Measurements from ENCODE around the gene PALD1. TPM values are rescaled to one million over a fixed set of nuclear protein-coding genes. Genes with fewer than 3 reads are reported as not detected.

The PALD1 gene
- polyA plus RNA-seq, 2 of the 4 experiments (the other 2 are of a cell fraction), result 3.6 to 5.5 TPM

DNA sequence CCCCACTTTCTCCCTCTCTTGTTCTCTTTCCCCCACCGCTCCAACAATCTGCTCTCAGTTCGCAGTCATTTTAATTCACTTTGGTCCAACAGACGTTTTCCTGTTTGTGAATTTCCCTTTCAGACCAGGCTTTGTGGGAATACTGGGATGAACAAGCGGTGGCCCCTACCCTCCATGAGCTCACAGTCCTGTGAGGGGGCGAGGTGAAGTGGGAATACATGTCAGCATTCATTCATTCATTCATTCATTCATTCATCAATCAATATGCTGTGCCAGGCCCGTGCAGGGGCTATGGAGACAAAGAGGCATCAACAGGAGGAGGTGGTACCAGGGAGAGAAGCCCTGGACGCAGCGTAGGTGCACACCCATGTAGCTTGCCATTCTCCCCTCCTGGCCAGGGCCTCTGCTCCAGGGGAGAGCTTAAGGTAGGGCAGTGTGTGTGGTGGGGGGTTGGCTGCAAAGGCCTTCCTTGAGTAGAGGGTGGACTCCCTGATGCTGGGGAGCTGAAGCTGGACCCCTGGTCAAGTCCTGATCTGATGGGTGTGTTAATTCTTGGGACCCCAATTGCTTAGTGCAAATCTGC lies 107.9 kb downstream of the PALD1 start:
- 48% methylated on average over 8 of the region's 8 CpGs for WGBS (ENCODE audit: missing lambda C conversion rate)
- no peak overlapping the region for H3K4me3 ChIP-seq
- ChIA-PET CTCF (interaction anchor here (0.7 to 1.9 kb wide), 4 partner anchors 11 to 115 kb away, joined by 3 to 5 read pairs (median 3); no protein-coding TSS in a partner anchor), POLR2A (no interaction called here)
- DNase-seq (ENCODE audit: low read depth in 1 of 2, low spot score in 1 of 2) (no peak), ATAC-seq (no peak), FAIRE-seq (no peak)
- H3K27ac ChIP-seq, result no peak overlapping the region
- H3K9me3 ChIP-seq, result no peaks in the 10 kb centered on the region
- H3K4me1 ChIP-seq, result no peaks in the 10 kb centered on the region
- TF ChIP-seq KDM5A (IDR thresholded peaks at IDR 0.05) (no peak), MYC (IDR thresholded peaks at IDR 0.05; ENCODE audit: borderline replicate concordance, low read length) (no peak), TFCP2L1 (CRISPR knock-in tag; IDR thresholded peaks at IDR 0.05) (no peak), GATA3 (IDR thresholded peaks at IDR 0.05; ENCODE audit: borderline replicate concordance) (no peak), SMC3 (IDR thresholded peaks at IDR 0.05) (no peak), CHD2 (IDR thresholded peaks at IDR 0.05; ENCODE audit: low read length, partially characterized antibody) (no peak), POLR2AphosphoS2 (conservative IDR thresholded peaks at IDR 0.05; ENCODE audit: low read length) (no peak), SREBF2 (IDR thresholded peaks at IDR 0.05) (no peak), EP300 (IDR thresholded peaks at IDR 0.05) (no peak), JUNB (IDR thresholded peaks at IDR 0.05) (no peak), RCOR1 (IDR thresholded peaks at IDR 0.05; ENCODE audit: low read depth, low read length) (no peak)
- TF ChIP-seq, protein P1, sequence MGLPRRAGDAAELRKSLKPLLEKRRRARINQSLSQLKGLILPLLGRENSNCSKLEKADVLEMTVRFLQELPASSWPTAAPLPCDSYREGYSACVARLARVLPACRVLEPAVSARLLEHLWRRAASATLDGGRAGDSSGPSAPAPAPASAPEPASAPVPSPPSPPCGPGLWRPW (IDR thresholded peaks at IDR 0.05), result no peak
- no peak overlapping the region for H3K4me2 ChIP-seq

DNA sequence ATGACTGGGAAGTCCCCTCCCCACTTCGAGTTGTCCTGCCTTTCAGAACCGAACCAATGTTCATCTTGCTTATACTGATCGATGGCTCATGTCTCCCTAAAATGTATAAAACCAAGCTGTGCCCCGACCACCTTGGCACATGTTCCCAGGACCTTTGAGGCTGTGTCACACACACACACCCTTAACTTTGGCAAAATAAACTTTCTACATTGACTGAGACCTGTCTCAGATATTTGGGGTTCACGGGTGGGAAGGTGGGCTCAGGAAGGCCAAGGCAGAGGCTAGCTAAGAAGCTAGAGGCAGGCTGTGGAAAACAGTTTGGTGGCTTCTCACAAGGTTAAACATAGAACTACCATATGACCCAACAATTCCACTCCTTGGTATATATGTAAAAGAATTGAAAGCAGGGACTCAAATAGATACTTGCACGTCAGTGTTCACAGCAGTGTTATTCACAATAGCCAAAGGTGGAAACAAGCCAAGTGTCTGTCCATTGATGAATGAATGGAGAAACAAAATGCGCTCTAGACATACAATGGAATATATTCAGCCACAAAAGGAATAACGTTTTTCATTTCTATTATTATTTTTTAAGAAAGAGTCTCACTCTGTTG lies 108.6 kb downstream of the PALD1 start:
- H3K4me2 ChIP-seq, result no peak overlapping the region
- TF ChIP-seq POLR2AphosphoS2 (conservative IDR thresholded peaks at IDR 0.05; ENCODE audit: low read length), result no peak
- no peak for ATAC-seq
- H3K9me3 ChIP-seq, result no peaks in the 10 kb centered on the region
- FAIRE-seq, result no peak
- no peak for DNase-seq (ENCODE audit: low read depth in 1 of 2, low spot score in 1 of 2)
- H3K4me1 ChIP-seq, result no peaks in the 10 kb centered on the region
- POLR2A ChIA-PET, result no interaction called here
- H3K27ac ChIP-seq, result no peak overlapping the region
- 26% methylated on average over 8 of the region's 8 CpGs for WGBS (ENCODE audit: missing lambda C conversion rate)
- no peak overlapping the region for H3K4me3 ChIP-seq
- CTCF ChIA-PET, result interaction anchor here (1.0 kb wide), 2 partner anchors 38 to 115 kb away, joined by 3 read pairs; no protein-coding TSS in a partner anchor

DNA sequence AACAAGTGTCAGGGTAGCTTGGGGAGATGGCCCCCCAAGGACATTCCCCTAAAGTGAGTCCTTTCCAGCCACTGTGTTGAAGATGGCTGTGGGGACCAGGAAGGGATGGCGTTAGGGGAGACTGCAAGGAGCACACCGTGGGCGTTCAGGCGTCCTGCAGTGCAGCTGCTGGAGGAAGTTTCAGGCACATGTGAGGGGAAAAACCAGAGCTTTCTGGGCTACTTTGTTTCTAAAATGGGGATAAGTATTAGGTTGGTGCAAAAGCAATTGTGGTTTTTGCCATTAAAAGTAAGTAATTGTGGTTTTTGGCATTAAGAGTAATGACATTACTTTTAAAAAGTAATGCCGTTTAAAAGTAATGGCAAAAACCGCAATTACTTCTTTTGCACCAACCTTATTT lies 109.7 kb downstream of the PALD1 start:
- TF ChIP-seq CHD4 (IDR thresholded peaks at IDR 0.05; ENCODE audit: borderline replicate concordance), result no peak
- TF ChIP-seq JUNB (IDR thresholded peaks at IDR 0.05), result no peak
- TF ChIP-seq, protein P2, sequence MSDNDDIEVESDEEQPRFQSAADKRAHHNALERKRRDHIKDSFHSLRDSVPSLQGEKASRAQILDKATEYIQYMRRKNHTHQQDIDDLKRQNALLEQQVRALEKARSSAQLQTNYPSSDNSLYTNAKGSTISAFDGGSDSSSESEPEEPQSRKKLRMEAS (IDR thresholded peaks at IDR 0.05), result no peak
- TF ChIP-seq ESRRA (IDR thresholded peaks at IDR 0.05; ENCODE audit: borderline replicate concordance, low read length), result no peak
- no peak for TF ChIP-seq NR3C1 (IDR thresholded peaks at IDR 0.05)
- TF ChIP-seq, protein P3, sequence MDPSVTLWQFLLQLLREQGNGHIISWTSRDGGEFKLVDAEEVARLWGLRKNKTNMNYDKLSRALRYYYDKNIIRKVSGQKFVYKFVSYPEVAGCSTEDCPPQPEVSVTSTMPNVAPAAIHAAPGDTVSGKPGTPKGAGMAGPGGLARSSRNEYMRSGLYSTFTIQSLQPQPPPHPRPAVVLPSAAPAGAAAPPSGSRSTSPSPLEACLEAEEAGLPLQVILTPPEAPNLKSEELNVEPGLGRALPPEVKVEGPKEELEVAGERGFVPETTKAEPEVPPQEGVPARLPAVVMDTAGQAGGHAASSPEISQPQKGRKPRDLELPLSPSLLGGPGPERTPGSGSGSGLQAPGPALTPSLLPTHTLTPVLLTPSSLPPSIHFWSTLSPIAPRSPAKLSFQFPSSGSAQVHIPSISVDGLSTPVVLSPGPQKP (IDR thresholded peaks at IDR 0.05; ENCODE audit: low read depth, low read length), result no peak
- Histone ChIP-seq H3K9me3 (no peaks in the 10 kb centered on the region), H3K4me3 (no peak overlapping the region), H3K4me2 (no peak overlapping the region), H3K27ac (no peak overlapping the region), H3K4me1 (no peaks in the 10 kb centered on the region)
- ChIA-PET POLR2A (no interaction called here), CTCF (interaction anchor here (1.0 kb wide), 1 partner anchor 39 kb away, joined by 3 read pairs; no protein-coding TSS in a partner anchor)
- FAIRE-seq (no peak), ATAC-seq (no peak), DNase-seq (ENCODE audit: low read depth in 1 of 2, low spot score in 1 of 2) (no peak)
- WGBS (ENCODE audit: missing lambda C conversion rate), result 63% methylated on average over 6 of the region's 6 CpGs

DNA sequence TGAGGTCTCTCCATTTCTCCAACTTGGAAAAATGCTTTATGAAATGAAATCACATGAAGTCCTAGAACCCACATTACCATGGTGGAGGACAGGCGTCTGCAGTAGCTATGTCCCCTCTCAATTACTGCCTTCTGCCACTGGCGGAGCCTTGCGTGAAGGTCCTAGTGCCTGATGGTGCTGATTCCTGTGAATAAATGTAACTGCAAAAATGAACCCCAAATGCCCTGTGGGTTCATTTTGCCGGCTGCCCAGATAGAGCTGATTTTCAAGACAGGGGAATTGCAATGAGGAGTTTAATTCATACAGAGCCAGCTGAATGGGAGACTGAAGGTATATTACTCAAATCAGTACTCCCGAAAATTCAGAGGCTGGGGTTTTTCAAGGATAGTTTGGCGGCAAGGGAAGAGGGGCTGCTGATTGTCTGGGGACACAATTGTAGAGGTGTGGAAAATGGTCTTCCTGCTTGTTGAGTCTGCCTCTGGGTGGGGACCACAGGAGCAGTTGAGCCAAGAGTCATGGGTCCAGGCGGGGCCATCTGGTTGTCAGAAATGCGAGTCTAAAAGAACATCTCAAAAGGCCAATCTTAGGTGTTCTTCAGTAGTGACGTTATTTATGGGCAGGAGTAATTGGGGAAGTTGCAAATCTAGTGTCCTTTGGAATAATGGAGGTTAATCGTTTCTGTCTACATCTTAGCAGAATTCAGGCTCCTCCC lies 110.4 kb downstream of the PALD1 start:
- no peak overlapping the region for H3K4me3 ChIP-seq
- no peak overlapping the region for H3K27ac ChIP-seq
- no peaks in the 10 kb centered on the region for H3K4me1 ChIP-seq
- DNase-seq (ENCODE audit: low read depth in 1 of 2, low spot score in 1 of 2) (no peak), ATAC-seq (no peak), FAIRE-seq (no peak)
- H3K9me3 ChIP-seq, result no peaks in the 10 kb centered on the region
- ChIA-PET CTCF (interaction anchor here (1.5 kb wide), 1 partner anchor 15 kb away, joined by 3 read pairs; no protein-coding TSS in a partner anchor), POLR2A (no interaction called here)
- H3K4me2 ChIP-seq, result no peak overlapping the region
- 44% methylated on average over 10 of the region's 10 CpGs for WGBS (ENCODE audit: missing lambda C conversion rate)
- TF ChIP-seq CHD2 (IDR thresholded peaks at IDR 0.05; ENCODE audit: low read length, partially characterized antibody), result no peak
- TF ChIP-seq RAD21 (conservative IDR thresholded peaks at IDR 0.05 in 1 of 2, IDR thresholded peaks at IDR 0.05 in 1 of 2), result no peak
- no peak for TF ChIP-seq ZNF302 (CRISPR knock-in tag; IDR thresholded peaks at IDR 0.05)
- TF ChIP-seq ZFP36 (IDR thresholded peaks at IDR 0.05; ENCODE audit: borderline replicate concordance, partially characterized antibody), result no peak
- TF ChIP-seq, protein P4, sequence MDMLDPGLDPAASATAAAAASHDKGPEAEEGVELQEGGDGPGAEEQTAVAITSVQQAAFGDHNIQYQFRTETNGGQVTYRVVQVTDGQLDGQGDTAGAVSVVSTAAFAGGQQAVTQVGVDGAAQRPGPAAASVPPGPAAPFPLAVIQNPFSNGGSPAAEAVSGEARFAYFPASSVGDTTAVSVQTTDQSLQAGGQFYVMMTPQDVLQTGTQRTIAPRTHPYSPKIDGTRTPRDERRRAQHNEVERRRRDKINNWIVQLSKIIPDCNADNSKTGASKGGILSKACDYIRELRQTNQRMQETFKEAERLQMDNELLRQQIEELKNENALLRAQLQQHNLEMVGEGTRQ (IDR thresholded peaks at IDR 0.05), result no peak
- TF ChIP-seq SMC3 (IDR thresholded peaks at IDR 0.05), result no peak
- no peak for TF ChIP-seq KDM5A (IDR thresholded peaks at IDR 0.05)
- TF ChIP-seq, protein P5, sequence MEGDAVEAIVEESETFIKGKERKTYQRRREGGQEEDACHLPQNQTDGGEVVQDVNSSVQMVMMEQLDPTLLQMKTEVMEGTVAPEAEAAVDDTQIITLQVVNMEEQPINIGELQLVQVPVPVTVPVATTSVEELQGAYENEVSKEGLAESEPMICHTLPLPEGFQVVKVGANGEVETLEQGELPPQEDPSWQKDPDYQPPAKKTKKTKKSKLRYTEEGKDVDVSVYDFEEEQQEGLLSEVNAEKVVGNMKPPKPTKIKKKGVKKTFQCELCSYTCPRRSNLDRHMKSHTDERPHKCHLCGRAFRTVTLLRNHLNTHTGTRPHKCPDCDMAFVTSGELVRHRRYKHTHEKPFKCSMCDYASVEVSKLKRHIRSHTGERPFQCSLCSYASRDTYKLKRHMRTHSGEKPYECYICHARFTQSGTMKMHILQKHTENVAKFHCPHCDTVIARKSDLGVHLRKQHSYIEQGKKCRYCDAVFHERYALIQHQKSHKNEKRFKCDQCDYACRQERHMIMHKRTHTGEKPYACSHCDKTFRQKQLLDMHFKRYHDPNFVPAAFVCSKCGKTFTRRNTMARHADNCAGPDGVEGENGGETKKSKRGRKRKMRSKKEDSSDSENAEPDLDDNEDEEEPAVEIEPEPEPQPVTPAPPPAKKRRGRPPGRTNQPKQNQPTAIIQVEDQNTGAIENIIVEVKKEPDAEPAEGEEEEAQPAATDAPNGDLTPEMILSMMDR (IDR thresholded peaks at IDR 0.05), result no peak
- TF ChIP-seq MAFK (IDR thresholded peaks at IDR 0.05; ENCODE audit: partially characterized antibody), result no peak
- TF ChIP-seq ESRRA (IDR thresholded peaks at IDR 0.05; ENCODE audit: borderline replicate concordance, low read length), result no peak
- TF ChIP-seq FOSB (CRISPR knock-in tag; IDR thresholded peaks at IDR 0.05), result no peak
- no peak for TF ChIP-seq ZC3H11A (IDR thresholded peaks at IDR 0.05)

All from A549 (cell line).